Measurements from ENCODE around the gene LPCAT1.
"Not testable (repeated sequence)": the region's sequence is repeated elsewhere in the genome, so short reads cannot be mapped to it uniquely, and the experiment has no call there.

The LPCAT1 gene

DNA sequence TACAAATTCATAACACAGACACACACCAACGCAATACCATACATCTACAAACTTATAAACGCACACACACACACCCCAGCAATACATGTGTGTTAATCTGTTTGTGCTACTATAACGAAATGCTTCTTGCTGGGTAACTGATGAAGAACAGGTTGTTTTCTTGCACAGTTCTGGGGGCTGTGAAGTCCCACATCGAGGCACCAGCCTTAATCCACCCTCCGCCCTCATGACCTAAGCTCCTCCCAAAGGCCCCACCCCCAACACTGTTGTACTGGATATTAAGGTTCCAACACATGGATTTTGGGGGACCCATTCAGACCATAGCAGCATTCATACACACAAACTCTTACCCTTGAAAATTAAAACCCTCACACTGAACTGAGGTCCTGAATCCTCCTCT lies 38.8 kb upstream of the LPCAT1 start:
- Histone ChIP-seq H3K36me3 (ENCODE audit: control insufficient read depth, insufficient read depth, low read length) (no peaks in the 10 kb centered on the region), H3K9me3 (ENCODE audit: control insufficient read depth, low read length) (no peaks in the 10 kb centered on the region)

DNA sequence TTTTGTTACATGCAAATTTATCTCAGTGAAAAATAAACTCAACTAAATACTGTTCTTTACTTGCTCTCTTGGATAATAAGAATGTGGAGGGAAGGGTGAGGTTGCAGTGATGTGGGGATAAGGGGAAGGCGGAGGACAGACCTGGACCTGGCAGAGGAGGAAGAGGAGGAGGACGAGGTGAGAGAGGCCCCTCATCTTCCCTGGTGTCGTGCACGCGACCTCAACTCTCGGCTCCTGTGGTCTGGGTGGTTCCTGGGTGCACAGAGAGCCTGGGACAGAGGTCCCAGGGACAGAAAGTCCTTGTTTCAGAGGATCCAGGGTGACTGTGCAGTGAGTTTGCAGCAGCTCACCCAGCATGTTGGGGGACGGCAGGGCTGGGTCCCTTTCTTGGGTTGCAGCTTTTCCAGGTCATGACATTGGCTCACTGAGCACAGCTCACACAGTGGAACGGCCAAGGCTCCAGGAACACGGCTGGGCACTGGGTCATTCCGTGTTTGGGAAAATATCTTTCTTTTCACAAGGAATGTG lies 37.7 kb upstream of the LPCAT1 start:
- Histone ChIP-seq H3K27me3 (ENCODE audit: control insufficient read depth, insufficient read depth, low read length) (no peaks in the 10 kb centered on the region), H3K9me3 (ENCODE audit: control insufficient read depth, low read length) (no peaks in the 10 kb centered on the region), H3K9ac (ENCODE audit: low read length) (no peak overlapping the region), H3K4me3 (ENCODE audit: low read length) (no peak overlapping the region), H3K4me1 (ENCODE audit: control insufficient read depth, insufficient read depth, low read length) (no peaks in the 10 kb centered on the region), H3K36me3 (ENCODE audit: control insufficient read depth, insufficient read depth, low read length) (no peaks in the 10 kb centered on the region)

More for the DNA sequence above, 38.8 kb upstream of the LPCAT1 start:
- no peak overlapping the region for H3K4me3 ChIP-seq (ENCODE audit: low read length)
- H3K27me3 ChIP-seq (ENCODE audit: control insufficient read depth, insufficient read depth, low read length): no peaks in the 10 kb centered on the region
- no peak overlapping the region for H3K9ac ChIP-seq (ENCODE audit: low read length)
- H3K4me1 ChIP-seq (ENCODE audit: control insufficient read depth, insufficient read depth, low read length): no peaks in the 10 kb centered on the region

DNA sequence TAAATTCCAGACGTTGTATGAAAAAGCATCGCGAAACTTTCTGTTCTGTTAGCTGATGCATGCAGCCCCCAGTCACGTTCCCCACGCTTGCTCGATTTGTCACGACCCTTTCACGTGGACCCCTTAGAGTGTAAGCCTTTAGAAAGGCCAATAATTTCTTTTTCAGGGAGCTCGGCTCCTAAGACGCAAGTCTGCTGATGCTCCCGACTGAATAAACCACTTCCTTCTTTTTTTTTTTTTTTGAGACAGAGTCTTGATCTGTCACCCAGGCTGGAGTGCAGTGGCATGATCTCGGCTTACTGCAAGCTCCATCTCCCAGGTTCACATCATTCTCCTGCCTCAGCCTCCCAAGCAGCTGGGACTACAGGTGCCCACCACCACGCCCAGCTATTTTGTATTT lies 36.7 kb upstream of the LPCAT1 start:
- H3K4me1 ChIP-seq (ENCODE audit: control insufficient read depth, insufficient read depth, low read length); H3K4me3 ChIP-seq (ENCODE audit: low read length); H3K36me3 ChIP-seq (ENCODE audit: control insufficient read depth, insufficient read depth, low read length); H3K9ac ChIP-seq (ENCODE audit: low read length); H3K27me3 ChIP-seq (ENCODE audit: control insufficient read depth, insufficient read depth, low read length); H3K9me3 ChIP-seq (ENCODE audit: control insufficient read depth, low read length): not testable (repeated sequence)

DNA sequence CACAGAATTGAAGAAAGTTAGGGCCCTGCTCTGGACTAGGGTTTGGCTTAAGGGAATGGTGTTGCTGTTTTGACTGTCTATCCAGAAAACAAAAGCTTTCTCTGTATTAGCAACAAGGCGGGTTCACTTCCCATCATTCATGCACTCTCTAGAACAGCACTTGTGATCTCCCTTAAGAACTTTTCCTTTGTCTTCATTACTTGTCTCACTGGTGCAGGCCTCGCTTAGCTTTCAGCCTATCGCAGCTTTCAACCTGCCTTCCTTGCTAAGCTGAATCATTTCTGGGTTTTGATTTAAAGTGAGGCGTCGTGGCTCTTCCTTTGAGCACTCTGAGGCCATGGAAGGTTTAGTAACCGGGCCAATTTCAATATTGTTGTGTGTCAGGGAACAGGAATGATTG lies 35.2 kb upstream of the LPCAT1 start:
- no peaks in the 10 kb centered on the region for H3K9me3 ChIP-seq (ENCODE audit: control insufficient read depth, low read length)
- H3K9ac ChIP-seq (ENCODE audit: low read length): no peak overlapping the region
- H3K4me3 ChIP-seq (ENCODE audit: low read length): no peak overlapping the region
- H3K27me3 ChIP-seq (ENCODE audit: control insufficient read depth, insufficient read depth, low read length): no peaks in the 10 kb centered on the region
- H3K36me3 ChIP-seq (ENCODE audit: control insufficient read depth, insufficient read depth, low read length): no peaks in the 10 kb centered on the region
- peaks cover 4% of the 10 kb centered on the region for H3K4me1 ChIP-seq (ENCODE audit: control insufficient read depth, insufficient read depth, low read length)

DNA sequence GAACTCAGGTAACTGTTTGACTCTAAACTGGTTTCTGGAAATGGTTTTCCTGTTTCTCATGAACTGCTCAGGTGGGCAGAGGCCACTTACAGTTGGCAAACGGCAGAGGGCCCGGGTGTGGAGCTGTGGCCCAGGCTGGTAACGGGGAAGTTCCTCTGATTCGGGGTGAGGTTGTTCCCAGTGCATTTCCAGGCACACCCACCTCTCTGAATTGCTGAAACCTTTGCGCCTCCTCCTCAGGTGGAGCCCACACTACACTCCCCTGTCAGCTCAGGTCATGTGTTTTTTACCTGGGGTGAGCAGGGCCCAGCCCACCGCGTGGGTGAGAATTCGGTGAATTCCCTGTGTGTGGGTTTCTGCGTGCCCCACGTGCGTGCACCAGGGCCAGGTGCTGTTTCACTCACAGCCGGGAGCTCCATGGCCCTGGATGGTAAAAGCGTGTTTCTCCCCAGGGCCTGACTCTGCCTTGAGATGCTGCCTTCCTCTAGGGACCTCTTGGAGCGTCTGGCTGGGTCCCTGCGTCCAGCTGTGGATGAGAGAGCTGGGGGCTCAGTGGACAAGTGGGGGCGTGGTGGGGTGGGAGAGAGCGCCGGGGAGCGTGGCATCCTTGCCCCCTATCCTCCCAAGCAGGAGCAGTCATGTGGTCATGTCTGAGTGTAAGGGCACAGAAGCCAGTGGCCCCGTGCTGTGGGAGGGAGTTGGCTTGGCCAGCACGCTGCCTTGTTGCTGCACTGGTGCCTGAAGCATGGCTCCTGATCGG lies 33.5 kb upstream of the LPCAT1 start:
- no peak overlapping the region for H3K4me3 ChIP-seq (ENCODE audit: low read length)
- no peaks in the 10 kb centered on the region for H3K27me3 ChIP-seq (ENCODE audit: control insufficient read depth, insufficient read depth, low read length)
- H3K4me1 ChIP-seq (ENCODE audit: control insufficient read depth, insufficient read depth, low read length): peaks cover 4% of the 10 kb centered on the region
- no peaks in the 10 kb centered on the region for H3K36me3 ChIP-seq (ENCODE audit: control insufficient read depth, insufficient read depth, low read length)
- no peaks in the 10 kb centered on the region for H3K9me3 ChIP-seq (ENCODE audit: control insufficient read depth, low read length)
- H3K9ac ChIP-seq (ENCODE audit: low read length): no peak overlapping the region

DNA sequence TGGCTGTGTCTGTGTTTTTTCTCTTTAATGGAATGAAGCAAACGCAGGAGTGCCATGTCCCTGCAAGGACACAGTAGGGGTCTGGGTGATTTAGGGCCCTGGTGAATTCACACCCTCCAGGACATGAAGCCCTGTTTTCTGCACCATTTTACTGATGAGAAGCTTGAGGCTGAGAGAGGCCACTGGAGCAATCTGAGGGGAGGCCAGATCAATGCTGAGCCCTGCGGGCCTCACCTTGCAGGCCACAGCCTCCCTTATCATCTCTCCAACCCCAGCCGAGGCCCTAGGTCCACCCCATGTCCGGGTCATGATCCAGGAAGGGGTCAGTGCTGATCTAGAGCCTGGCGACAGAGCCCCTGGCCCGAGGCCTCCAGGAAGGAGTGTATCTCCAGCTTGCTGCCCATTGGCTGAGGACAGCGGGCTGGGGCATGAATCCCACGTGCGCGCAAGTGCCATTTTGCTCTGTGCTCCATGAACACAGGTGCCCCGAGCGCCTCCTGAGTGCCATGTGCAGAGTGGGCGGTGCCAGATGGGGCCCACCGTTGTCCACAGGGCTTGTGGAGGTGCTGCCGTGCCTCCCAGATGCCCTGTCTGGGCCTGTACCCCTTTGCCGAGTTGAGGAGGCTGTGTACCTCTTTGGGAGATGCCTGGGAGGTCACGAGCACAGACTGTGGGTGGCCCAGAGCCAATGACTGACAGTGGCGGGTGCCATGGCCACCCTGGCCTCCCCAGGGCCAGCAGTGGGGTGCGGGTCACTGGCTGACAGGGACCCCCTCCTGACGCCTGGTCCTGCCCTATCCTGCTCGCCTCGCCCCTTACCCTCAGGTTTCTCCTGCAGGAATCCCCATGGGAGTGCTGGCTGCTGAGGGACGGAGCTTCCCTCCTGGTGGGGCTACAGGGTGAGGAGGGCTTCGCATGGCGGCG lies 32.3 kb upstream of the LPCAT1 start:
- Histone ChIP-seq H3K36me3 (ENCODE audit: control insufficient read depth, insufficient read depth, low read length) (no peaks in the 10 kb centered on the region), H3K4me3 (ENCODE audit: low read length) (no peak overlapping the region), H3K27me3 (ENCODE audit: control insufficient read depth, insufficient read depth, low read length) (no peaks in the 10 kb centered on the region), H3K9ac (ENCODE audit: low read length) (no peak overlapping the region), H3K9me3 (ENCODE audit: control insufficient read depth, low read length) (no peaks in the 10 kb centered on the region), H3K4me1 (ENCODE audit: control insufficient read depth, insufficient read depth, low read length) (peaks cover 4% of the 10 kb centered on the region)

DNA sequence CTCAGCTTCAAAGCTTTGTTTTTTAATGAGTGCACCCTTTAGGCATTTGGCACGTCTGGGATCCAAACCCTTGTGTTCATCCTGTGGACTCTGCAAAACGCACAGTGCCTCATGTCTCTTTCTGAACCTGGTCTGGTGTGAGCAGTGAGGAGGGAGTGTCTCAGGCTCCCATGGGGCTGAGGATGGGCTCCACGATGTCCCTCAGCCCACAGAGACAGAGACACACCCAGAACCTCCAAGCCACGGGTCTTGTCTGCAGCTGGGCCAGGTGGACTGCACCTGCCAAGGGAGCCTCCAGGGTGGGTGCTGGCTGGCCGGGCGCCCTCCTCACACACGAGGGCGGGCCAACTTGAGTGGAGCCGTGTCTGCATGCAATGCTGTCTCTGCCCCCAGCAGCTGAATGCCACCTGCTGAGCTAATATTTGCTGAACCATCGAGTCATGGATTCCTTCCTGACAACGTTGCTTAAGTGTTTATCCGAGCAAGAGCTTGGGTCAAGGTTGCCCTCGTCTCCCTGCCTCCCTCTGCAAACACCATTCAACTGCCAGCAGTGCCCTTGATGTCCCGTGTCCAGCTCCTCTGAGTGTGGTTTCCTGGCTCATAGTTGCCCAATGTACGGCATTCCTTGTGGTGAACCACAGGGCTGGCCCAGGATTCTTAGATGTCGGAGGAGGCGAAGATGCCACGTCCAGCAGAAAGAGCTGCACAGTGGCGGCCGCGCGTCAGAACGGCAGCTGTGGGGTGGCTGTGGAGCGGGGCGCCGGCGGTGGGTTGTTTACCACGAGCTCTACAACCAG lies 31.4 kb upstream of the LPCAT1 start:
- H3K9ac ChIP-seq (ENCODE audit: low read length): no peak overlapping the region
- no peaks in the 10 kb centered on the region for H3K27me3 ChIP-seq (ENCODE audit: control insufficient read depth, insufficient read depth, low read length)
- no peak overlapping the region for H3K4me3 ChIP-seq (ENCODE audit: low read length)
- H3K9me3 ChIP-seq (ENCODE audit: control insufficient read depth, low read length): no peaks in the 10 kb centered on the region
- no peaks in the 10 kb centered on the region for H3K36me3 ChIP-seq (ENCODE audit: control insufficient read depth, insufficient read depth, low read length)
- H3K4me1 ChIP-seq (ENCODE audit: control insufficient read depth, insufficient read depth, low read length): peaks cover 4% of the 10 kb centered on the region

DNA sequence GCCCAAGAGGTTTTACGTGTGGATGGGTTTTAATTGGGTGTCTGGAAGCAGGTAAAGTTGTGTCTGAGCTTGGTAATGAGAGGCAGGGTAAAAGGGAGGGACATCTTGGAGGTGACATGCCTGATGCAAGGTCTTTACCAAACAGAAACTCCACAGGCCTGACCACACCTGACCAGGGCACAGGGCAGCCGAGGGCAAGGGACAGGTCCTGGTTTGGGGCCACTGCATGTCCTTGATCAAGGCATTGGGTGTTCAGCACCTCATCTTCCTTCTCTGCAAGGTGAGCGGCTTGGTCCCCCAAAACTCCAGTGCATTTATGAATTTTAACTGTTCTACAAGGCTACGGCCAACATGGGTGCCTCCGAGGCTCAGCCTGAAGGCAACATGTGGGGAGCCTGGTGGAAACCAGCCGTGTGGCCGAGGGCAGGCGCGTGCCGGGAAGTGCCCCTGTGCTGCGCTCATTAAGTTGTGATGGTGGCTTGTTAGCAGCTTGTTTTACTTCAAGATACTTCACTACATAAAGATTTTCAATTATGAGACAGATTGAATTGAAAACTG lies 30.7 kb upstream of the LPCAT1 start:
- no peak overlapping the region for H3K9ac ChIP-seq (ENCODE audit: low read length)
- no peak overlapping the region for H3K4me3 ChIP-seq (ENCODE audit: low read length)
- H3K9me3 ChIP-seq (ENCODE audit: control insufficient read depth, low read length): no peaks in the 10 kb centered on the region
- H3K4me1 ChIP-seq (ENCODE audit: control insufficient read depth, insufficient read depth, low read length): peaks cover 4% of the 10 kb centered on the region
- H3K36me3 ChIP-seq (ENCODE audit: control insufficient read depth, insufficient read depth, low read length): no peaks in the 10 kb centered on the region
- H3K27me3 ChIP-seq (ENCODE audit: control insufficient read depth, insufficient read depth, low read length): no peaks in the 10 kb centered on the region

DNA sequence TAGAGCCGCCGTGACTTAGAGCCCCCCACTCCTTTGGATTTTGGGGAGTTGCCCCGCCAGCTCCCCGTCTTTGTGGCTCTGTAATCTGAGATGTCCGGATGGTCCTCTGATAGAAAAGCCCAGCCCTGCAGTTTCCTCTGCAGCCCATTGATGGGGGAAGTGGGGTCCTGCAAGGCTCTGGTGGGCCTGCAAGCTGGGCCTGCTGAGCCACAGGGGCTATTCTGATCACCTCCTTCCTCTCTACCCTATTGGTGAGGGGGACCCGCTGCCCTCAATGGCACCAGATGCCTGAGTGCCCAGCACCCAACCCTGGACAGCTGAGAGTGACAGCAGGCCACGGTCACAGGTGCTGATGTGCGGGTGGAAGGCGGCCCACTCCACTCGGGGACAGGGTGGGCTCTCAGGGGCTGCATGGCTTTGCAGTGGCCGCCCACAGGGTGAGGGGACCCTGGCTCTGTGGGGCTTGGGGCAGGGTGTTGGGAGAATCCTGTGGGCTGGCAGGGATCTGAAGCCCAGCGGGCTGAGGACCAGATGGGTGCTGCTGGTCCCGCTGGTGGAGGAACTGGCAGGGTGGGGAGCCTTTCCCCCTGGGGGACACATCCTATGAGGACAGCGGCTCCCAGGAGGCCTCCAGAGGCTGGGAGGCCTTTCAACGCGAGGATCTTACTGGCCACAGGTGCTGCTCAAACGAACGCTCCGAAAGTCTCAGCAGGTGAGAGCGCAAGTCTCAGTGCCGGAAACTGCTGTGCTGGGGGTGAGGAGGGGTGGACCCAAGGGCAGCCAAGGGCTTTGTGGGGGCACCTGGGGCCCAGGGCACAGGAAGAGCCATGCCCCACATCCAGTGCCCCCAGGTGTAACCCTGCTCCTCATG lies 30.0 kb upstream of the LPCAT1 start:
- H3K4me3 ChIP-seq (ENCODE audit: low read length): no peak overlapping the region
- peaks cover 4% of the 10 kb centered on the region for H3K4me1 ChIP-seq (ENCODE audit: control insufficient read depth, insufficient read depth, low read length)
- no peaks in the 10 kb centered on the region for H3K36me3 ChIP-seq (ENCODE audit: control insufficient read depth, insufficient read depth, low read length)
- no peaks in the 10 kb centered on the region for H3K9me3 ChIP-seq (ENCODE audit: control insufficient read depth, low read length)
- no peak overlapping the region for H3K9ac ChIP-seq (ENCODE audit: low read length)
- H3K27me3 ChIP-seq (ENCODE audit: control insufficient read depth, insufficient read depth, low read length): no peaks in the 10 kb centered on the region

DNA sequence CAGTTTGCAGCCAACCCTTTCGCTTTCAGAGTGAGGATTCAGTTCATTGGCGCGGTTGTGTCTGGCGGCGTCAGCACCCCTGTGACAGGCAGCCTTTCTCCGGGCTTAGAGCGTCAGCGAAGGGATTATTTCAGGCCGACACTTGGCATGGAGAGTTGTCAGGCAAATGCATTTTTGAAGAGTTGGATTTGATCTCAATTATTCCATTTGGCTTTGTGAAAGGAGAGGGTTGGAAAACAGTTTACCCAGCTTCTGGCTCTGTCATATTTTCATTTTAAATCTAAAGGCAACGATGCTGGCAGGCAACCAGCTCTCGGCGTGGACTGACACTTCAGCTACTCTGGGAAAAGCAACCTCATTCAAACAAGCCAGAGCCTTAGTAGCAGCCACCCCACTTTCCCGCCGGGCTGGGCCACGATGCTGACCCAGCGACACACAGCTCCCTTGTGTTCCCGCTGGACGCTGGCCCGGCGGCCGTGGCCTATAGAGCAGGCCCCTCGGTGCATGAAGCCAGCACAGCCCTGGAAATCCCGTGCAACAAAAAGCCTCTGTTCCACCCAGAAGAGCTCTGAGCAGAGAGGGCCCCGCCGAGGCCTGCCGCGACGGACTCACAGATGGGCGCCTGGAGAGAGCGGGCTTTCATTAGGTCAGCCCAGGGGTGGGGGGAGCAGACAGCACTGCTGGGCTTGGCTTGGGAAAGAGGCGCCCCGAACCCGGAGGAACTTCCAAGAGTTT lies 28.9 kb upstream of the LPCAT1 start:
- Histone ChIP-seq H3K4me1 (ENCODE audit: control insufficient read depth, insufficient read depth, low read length) (peaks cover 4% of the 10 kb centered on the region), H3K36me3 (ENCODE audit: control insufficient read depth, insufficient read depth, low read length) (no peaks in the 10 kb centered on the region), H3K27me3 (ENCODE audit: control insufficient read depth, insufficient read depth, low read length) (no peaks in the 10 kb centered on the region), H3K9me3 (ENCODE audit: control insufficient read depth, low read length) (no peaks in the 10 kb centered on the region), H3K9ac (ENCODE audit: low read length) (no peak overlapping the region), H3K4me3 (ENCODE audit: low read length) (no peak overlapping the region)
